NCI-H524 treated with DMSO at 0.1 percent for 48 hours (cell line): ENCODE data around the gene RAE1.

Experiments used
- DNase-seq: peaks from one replicate; lab custom pipeline; 2025; lab: John Stamatoyannopoulos, UW

RAE1 gene, protein sequence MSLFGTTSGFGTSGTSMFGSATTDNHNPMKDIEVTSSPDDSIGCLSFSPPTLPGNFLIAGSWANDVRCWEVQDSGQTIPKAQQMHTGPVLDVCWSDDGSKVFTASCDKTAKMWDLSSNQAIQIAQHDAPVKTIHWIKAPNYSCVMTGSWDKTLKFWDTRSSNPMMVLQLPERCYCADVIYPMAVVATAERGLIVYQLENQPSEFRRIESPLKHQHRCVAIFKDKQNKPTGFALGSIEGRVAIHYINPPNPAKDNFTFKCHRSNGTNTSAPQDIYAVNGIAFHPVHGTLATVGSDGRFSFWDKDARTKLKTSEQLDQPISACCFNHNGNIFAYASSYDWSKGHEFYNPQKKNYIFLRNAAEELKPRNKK

DNA sequence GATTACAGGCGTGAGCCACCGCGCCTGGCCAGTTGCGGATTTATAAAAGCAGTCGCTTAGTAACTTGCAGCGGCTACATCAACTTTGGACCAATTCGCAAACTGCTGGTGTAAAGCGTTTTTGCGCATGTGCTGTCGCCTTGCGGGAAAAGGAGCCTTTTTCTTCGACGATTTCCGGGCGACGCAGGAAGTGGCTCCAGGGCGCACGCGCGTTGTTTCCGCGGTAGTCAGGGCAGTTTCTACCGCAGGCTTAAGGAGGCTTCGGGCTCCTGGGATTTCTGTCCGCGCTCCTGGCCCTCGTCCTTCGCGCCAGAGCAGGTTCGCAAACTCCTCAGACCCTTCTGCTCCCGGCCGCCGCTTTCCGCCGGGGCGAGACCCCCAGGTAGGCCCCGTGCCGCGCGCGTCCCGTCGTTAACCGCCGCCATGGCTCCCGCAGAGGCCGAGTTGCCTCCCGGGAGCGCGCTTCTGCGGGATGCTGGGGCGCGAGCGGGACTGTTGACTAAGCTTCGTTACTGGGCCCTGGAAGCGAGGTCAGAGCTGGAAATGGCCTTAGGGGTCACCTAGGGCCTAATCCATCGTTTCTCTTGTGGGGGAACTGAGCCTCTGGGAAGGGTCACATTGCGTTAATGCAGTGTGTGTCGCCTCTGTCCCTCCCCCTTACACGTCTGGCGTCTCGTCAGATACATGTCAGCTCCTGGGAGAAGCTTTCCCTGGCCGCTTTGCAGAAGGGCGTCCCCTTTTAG lies at the start of gene RAE1:
Gene RAE1 (plus strand): TSS at position 214 of the 742 bp plus-strand sequence. CDS start 2,784 bp downstream, outside the sequence.
- DNase-seq: peak; percentile 44

DNA sequence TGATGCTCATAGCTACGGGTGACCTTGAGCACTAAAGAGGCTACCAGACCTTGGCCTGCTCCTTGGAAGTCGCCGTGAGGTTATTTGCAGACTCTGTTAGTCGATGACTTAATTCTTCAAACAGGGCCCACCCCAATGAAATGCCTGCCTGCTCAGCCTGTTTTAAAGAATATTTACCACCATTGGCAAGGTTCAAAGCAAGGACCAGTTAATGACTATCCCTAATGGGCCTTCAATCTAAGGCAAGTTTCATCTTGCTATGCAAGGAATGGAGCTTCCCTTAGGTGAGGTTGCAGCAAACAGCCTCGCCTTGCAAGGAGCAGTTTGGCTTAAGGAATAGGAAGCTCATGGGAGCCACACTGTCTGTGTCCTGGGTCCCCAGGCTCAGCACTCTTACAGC lies 44.3 kb upstream of the RAE1 start:
- DNase-seq: no peak

DNA sequence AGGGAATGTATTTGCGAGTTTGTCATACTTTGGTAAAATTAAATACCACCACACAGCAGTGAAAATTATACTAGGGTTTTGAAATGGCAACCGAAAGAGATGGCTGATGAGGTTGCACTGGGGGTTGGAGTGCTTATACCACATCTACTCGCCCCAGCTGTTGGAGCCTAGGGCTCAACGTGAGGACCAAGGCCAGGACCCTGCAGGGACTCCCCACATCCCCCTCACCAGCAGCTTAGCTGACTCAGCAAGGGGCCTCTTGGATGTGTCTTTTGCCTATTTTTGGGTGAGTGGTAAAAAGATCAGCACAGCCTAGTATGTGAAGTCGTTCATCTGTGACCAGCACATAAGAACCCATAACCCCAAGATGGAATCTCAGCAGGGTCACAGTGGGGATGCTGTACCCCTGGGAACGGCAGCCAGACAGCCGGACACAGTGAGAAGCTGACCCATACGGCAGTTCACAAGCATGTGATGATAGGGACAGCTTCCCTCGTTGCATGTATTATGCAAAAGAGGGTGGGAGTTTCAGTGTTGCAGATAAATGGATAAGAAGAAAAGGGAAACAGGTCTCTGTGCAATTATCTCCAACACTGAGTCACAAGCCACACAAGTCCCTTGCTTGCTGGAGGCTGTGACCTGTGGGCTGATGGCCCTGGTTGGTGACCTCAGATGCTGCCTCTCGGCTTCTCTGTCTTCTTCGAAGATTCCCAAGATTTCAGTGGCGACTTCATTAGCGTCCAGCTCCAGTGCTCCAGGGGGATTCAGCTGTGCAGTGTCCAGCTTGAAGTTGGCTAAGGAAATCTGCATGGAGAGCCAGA lies 42.4 kb upstream of the RAE1 start:
- no peak for DNase-seq

DNA sequence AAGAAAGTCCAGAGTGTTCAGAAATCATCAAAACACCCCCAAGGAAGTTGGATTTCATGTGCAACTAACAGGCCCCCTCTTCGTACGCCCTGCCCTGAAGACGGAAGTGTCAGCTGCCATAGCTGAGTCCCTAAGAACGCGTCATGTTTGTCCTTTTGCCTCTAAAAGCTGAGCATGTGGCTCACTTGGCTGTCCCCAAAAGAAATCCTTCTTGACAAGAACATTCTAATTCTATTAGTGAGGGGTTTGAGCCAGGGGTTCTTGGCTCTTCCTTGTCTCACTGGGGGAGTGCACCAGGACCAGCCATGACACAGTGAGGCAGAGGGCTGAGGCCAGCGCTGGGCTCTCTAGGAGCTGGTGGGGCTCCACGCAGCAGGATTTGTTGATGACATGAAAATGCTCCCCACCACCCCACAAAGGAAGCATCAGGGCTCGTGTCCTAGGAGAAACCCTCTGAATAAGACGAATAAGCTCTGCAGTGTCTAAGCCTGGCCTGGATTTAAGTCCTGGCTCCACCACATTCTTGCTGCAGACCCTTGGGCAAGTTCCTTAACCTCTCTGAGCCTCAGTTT lies 41.4 kb upstream of the RAE1 start:
- DNase-seq: no peak

DNA sequence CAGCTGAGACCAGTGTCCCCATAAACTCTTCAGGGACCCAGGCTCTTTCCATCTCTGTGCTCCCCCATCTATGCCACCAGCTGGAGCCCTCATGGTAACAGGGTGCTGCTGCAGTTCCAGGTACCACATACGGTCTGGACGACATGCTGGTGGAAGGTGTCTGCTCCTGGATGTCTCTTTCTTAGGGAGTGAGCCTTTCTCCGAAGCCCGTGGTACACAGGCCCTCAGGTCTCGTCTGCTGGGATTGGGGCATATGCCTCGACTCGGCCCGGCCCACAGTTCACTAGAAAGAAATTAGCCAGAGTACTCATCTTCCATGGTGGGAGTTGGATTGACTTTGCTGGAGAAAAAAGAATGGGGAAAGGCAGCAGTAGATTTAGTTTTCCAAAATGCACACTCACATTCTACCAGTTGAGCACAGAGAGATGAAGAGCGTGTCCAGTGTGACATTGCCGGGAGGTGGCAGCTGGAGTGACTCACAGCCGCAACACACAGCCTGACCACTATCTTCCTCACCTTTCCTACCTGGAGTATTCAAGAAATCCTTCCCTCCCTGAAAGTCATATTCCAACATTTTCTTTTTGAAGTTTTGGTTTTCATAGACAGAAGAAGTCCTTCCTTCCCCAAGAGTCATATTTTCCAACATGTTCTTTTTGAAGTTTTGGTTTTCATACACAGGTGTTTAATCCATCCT lies 40.1 kb upstream of the RAE1 start:
- DNase-seq: no peak

DNA sequence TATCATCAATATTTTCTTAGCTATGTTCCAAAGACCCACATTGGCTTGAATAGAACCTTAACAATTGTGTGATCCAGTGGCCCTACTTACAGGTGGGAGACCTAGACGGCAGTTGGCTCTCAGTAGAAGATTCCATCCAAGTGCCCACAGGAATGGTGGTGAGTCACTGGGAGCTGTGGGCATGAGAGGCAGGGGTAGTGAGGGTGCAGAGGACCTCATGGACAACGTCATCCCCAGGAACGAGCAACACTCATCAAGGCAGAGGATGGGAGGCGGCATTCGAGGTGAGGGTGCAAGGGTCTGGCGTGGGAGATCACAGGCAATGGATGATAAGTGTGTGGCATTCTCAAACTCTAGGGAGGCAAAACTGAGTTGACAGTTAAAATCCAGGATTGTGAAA lies 38.9 kb upstream of the RAE1 start:
- DNase-seq: no peak

DNA sequence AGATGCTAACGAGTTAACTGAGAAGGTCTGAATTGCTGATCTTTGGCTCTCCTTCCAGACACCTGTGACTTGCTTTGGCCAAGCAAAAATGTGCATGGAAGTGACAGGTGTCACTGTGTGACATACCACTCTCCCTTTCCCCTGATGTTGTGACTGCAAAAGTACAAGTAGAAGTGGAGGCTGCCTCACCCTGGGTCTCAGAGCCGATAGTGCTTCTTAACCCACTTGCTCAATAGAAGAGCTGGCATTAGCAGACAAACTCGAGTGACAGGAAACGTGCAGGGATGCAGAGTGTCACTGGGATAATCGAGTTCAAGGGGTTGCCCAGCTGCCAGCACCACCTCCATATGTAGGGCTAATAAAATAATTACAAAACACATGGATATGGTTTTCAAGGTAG lies 37.8 kb upstream of the RAE1 start:
- DNase-seq: no peak

DNA sequence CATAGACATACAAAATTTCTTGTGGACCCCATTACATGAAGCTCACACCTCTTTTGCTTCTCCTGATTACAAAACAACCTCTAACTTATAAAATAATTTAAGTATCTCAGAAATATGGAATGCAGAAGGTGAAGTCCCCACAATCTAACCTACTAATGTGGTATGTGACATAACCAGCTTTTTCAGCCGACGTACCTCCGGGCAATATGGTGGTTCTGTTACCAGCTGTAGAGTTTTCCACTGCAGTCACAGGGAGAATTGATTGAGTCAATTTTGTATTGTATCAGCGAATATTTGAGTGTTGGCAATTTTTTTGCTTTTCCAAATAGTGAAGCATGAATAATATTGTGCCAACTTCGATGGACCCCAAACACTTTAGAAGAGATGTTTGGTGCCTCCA lies 37.1 kb upstream of the RAE1 start:
- no peak for DNase-seq

DNA sequence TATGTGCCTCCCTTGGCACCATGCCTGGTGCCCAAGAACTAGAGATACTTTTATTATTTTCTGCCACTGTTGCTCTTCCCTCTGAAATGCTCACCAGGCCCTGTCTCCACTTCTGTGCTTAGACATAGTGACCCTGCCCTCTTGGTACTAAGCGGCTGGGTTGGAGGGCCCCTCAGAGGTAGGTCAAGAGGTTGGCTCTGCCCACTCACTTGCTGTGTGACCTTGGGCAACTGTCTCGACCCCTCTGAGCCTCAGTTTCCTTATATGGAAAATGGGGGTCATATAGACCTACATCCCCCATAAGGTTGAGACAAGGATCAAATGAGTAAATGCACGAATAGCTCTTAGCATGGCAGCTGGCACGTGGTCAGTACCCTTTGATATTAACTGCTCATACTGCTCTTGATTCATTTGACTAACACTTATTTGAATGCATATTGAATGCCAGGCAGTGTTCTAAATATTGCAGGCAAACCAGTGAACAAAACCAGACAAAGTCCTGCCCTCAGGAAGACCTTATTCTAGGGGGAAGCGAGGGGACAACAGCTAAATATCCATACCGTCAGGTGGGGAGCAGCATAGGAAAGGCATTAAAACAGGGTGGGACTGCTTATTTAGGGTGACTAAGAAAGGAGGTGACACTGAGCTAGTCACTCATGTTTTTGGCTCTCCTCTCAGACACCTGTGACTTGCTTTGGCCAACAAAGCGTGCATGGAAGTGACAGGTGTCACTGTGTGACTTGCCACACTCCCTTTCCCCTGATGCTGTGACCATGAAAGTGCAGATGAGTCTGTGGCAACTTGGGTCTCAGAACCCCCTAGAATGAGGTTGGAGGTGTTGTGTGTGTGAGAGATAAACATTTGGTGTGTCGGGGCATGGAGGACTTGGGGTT lies 35.7 kb upstream of the RAE1 start:
- DNase-seq: no peak

DNA sequence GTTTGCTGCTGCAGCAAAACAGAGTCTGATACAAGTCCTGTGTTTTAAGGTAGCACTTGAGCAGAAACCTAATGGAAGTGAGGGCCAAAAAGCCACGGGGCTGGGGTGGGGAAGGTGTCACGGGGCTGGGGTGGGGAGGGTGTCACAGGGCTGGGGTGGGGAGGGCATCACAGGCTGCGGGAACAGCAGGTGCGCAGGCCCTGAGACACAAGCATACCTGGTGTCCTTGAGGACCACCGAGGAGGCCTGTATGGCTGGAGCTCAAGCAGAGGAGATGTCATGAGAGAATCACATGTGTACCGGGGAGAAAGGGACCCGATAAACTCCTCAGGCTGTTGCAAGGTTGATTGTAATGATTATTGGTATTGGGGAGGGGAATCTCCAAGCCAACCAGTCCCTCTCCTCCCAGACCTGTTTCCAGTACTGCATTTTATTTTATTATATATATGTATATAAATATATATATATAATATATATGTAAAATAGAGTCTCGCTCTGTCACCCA lies 35.0 kb upstream of the RAE1 start:
- no peak for DNase-seq

DNA sequence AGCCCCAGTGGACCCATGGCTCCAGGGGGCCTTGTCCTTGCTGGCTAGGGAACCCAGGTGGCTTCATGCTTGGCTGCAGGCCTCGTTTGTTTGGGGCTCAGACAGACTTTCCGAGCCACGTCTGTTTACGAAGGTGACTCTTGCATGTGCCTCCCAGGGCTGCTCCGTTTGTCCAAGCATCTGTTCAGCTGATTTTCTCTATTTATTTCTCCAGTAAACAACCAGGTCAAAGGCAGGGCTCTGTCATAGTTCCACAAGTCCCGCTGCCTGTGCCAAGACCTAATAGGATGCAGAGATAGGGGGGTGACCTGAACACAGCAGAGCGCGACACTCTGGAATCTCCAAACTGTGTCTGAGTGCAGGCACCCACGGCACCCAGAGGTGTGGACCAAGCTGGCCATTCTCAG lies 34.3 kb upstream of the RAE1 start:
- DNase-seq: no peak

DNA sequence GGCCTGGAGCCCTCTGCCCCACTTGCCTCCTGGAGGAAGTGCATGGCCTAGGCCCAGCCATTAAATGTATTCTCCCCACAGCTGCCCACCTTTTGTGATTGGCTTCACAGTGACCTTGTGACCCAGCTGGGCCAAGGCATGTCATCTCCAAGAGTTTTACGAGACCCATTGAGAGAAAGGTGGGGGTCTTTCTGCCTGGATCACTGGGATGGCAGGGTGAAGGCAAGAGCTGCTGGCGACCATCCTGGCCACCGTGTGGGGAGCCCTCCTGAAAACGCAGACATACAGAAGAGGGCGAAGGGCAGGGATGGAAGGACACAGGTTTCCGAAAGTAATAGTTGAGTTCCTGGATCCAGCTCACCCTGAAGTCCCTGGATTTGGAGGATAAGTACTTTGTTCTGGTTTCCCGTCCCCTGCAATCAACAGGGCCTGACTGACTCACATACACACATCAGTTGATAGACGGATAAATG lies 33.7 kb upstream of the RAE1 start:
- DNase-seq: no peak

DNA sequence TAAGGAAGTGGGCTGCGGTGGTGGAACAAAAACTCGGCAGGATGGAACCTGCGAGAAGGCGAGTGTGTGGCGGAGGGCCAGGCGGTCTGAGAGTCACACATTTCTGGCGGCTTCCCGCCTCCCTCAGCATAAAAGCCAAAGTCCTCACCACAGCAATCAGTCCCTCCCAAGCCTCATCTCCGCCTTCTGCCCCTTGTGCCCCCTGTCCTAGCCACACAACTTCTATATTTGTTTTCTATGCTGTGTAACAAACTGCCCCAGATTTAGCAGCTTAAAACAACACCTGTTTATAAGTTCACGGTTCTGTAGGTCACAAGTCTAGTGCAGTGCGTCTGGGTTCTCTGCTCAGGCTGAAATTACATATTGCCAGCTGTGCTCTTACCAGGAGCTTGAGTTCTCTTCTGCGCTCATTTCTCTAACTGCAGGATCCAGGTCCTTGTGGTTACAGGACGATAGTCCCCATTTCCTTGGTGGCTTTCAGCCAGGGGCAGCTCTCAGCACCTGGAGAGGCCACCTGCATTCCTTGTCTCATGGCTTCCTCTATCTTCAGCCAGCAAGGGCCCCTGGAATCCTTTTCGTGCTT lies 33.2 kb upstream of the RAE1 start:
- DNase-seq: no peak

DNA sequence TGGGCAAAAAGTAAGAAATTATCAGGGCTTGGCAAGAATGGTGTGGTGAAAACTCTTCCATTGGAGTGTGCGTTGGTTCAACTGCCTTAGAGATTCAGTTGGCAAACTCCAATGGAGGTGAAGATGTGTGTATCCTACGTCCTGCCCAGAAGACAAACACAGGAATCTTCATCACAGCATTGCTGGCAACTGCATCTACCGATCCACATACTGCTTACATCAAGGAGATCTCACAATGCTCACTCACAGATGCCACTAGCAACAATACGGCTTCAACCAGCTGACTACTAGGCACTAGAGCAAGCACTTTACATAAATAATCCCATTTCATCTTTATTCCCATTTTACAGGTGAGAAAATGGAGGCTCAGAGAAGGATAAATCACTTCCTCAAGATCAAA lies 31.5 kb upstream of the RAE1 start:
- DNase-seq: no peak

DNA sequence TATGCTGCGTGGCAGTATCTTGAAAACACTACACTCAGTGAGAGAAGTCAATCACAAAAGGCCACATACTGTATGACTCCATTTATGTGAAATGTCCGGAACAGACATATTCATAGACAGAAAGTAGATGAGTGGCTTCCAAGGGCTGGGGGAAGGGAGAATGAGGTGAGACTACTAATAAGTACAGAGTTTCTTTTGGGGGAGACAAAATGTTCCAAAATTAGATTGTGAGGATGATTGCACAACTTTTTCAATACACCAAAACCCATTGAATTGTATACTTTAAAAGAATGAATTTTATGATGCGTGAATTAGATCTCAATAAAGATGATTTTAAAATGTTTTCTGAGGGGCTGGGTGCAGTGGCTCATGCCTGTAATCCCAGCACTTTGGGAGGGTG lies 30.7 kb upstream of the RAE1 start:
- no peak for DNase-seq

DNA sequence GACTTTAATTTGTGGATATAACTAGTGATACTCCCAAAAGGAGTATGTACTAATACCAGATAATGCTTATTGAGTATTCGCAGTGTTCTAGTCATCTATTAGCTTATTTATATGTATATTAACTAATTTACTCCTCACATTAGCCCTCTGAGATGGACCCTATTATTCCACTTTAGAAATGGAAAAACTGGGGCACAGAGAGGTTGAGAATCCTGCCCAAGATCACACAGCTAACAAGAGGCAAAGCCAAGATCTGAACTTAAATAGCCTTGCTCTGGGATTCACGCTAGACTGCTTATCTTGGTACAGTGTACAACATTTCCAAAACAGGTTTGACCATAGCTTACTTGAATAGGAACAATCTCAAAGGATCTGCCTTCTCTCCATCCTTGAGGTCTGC lies 29.9 kb upstream of the RAE1 start:
- DNase-seq: no peak

DNA sequence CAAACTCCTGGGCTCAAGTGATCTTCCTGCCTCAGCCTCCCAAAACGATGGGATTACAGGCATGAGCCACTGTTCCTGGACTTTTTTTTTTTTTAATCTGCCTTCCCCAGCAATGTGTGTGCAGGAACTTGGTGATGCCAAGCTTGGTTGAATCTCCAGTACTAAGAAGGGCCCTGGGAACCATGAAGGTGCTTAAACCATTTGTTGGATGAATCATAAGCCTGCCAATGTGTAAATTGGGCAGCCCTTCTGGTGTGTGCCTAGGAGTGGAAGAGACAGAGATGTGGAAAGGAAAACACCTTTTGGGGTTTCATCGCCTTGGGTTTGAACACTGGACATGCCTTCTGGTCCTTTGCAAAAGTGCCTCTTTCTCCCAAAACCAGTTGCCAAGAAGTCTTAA lies 28.6 kb upstream of the RAE1 start:
- no peak for DNase-seq

DNA sequence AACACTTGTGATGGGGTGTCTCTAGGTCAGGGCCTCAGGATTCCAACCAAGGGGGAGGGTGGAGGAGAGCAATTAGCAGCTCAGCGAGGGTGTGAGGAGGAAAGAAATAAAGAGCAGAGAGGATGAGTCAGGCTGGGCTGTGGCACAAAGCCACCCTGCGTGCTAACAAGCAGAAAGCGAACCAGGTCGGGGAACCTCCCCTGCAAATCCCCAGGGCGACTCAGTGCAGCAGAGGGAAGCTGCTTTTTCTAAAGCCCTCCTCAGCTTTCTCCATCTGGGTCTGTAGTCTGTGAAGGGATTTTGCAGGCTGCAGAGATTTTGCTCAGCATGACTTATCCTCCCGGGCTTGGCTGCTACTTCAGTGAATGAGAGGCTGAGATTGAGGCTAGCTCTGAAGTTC lies 28.0 kb upstream of the RAE1 start:
- DNase-seq: no peak

DNA sequence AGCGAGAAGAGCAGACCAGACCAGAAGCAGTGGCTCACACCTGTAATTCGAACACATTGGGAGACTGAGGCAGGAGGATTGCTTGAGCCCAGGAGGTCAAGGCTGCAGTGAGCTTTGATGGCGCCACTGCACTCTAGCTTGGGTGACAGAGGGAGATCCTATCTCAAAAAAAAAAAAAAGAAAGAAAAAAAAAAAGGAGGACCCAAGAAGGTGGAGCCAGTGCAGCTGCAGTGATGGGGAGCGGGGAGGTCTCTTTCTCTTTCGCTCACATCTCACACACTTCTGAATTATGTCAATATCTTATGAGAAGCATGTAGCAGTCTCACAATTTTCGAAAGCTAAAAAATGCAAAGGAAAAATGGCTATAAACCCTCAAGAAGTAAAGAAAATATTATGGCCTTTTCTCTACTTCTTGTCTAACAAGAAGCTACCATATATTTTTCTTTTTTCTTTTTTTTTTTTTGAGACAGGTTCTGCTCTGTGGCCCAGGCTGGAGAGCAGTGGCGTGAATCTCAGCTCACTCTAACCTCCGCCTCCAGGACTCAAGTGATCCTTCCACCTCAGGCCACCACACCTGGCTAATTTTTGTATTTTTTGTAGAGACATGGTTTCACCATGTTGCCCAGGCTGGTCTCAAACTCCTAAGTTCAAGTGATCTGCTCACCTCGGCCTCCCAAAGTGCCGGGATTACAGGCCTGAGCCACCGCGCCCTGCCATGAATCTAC lies 25.3 kb upstream of the RAE1 start:
- DNase-seq: no peak
